22Rv1 (cell line): ENCODE measurements around the gene PIK3CD.

Experiments used
- CTCF ChIP-seq: fragments of 450-650 bp; IDR thresholded peaks from 2 replicates; pipeline ENCODE4 v1.5.1; 2017; ENCODE audit warnings: mild to moderate bottlenecking
- ZFX ChIP-seq: fragments of 450-650 bp; IDR thresholded peaks from 2 replicates; pipeline ENCODE4 v1.6.1; 2017; ENCODE audit warnings: antibody characterized with exemption, borderline replicate concordance

- TF ChIP-seq CTCF (no peak), ZFX (no peak)
These were observed 41.5 kb upstream of the PIK3CD start for GRCh38 chr1:9609998-9610397.
